Transverse colon (tissue), 4 donors: Measurements from ENCODE around the gene LDLRAD4. TPM values are rescaled to one million over a fixed set of nuclear protein-coding genes. Genes with fewer than 3 reads are reported as not detected.

ENCODE experiments used
- DNase-seq: peaks from one replicate; pipeline ENCODE4 v3.0.0-alpha.2; 2019
- H3K27ac ChIP-seq, 4 donors: fragments of 200-600 bp; sonication (generic); 2 replicates each; pipeline ENCODE4 v1.5.1; 2016 to 2018; ENCODE audit warnings: inconsistent platforms in 4 of 4
- H3K27me3 ChIP-seq: fragments of 200-600 bp; sonication (generic); 2 replicates; pipeline ENCODE4 v1.5.1; 2017; ENCODE audit warnings: inconsistent platforms
- H3K36me3 ChIP-seq, 4 donors: fragments of 200-600 bp; sonication (generic); 2 replicates each; pipeline ENCODE4 v1.5.1; 2017 to 2019; ENCODE audit warnings: inconsistent platforms in 4 of 4
- H3K4me1 ChIP-seq, 4 donors: fragments of 200-600 bp; sonication (generic); 2 replicates each; pipeline ENCODE4 v1.5.1; 2017 to 2020; ENCODE audit warnings: inconsistent platforms in 4 of 4
- H3K4me3 ChIP-seq, 4 donors: fragments of 200-600 bp; sonication (generic); 1 replicate in 1 of 4; 2 replicates in 3 of 4; pipeline versions ENCODE4 v1.5.1 to v1.6.1; 2017 to 2019; ENCODE audit warnings: inconsistent platforms in 4 of 4
- H3K9me3 ChIP-seq, 2 donors: fragments of 200-600 bp; sonication (generic); 2 replicates each; pipeline ENCODE4 v1.5.1; 2017 to 2019; ENCODE audit warnings: inconsistent platforms in 2 of 2
- EP300 ChIP-seq: sonication (generic); formaldehyde crosslinking; IDR thresholded peaks from one replicate; pipeline ENCODE4 v1.6.1; 2017; ENCODE audit warnings: antibody characterized with exemption, low read depth
- POLR2A ChIP-seq: fragments of 450-650 bp; IDR thresholded peaks from one replicate; pipeline ENCODE4 v1.6.1; 2016; ENCODE audit warnings: antibody characterized with exemption, mild to moderate bottlenecking, moderate library complexity
- POLR2AphosphoS5 ChIP-seq, 3 donors: sonication (generic); formaldehyde crosslinking; IDR thresholded peaks; one replicate each; pipeline ENCODE4 v1.6.1; 2016; ENCODE audit warnings: antibody characterized with exemption in 3 of 3
- WGBS, 2 donors: methylation state at CpG; one replicate each; pipeline ENCODE4 v1.1.5; 2018; ENCODE audit warnings: low coverage in 1 of 2; 5-methylcytosine and 5-hydroxymethylcytosine counted together
- in situ Hi-C, 4 donors: fragments of 200-750 bp; cut with MboI; loops; one replicate each; pipeline versions ENCODE4 v1.15.0 to v1.15.1; 2017; ENCODE audit warnings: low sequenced_read_pairs in 3 of 4, low pct_ligation_motif_present in 1 of 4, low pct_unique_long_range_greater_than_20kb in 1 of 4
- intact Hi-C: fragments of 100-400 bp; cut with DNase I; formaldehyde crosslinking; loops from one replicate; pipeline ENCODE4 v1.15.1; 2023; ENCODE audit warnings: low total_unique reads
- total RNA-seq, 4 donors: library from RNA; depleted of rRNA; stranded (reverse); fragments of >200 nt; gene quantifications; one replicate each; pipeline ENCODE4 v1.1.0, GENCODE V29; 2016
- TF ChIP-seq, protein P1 (sequence below), 5 experiments: fragments of 200-600 bp in 3 of 5; fragments of 450-650 bp in 2 of 5; sonication (generic) in 3 of 5; IDR thresholded peaks; 1 replicate in 2 of 5; 2 replicates in 3 of 5; pipeline ENCODE4 v1.5.1; 2016 to 2017; ENCODE audit warnings: antibody characterized with exemption in 5 of 5, inconsistent platforms in 3 of 5, mild to moderate bottlenecking in 2 of 5, moderate library complexity in 1 of 5

Gene LDLRAD4
- total RNA-seq, 4 donors from 2014 or later = 34.8 to 277 (median 60.6) TPM

DNA sequence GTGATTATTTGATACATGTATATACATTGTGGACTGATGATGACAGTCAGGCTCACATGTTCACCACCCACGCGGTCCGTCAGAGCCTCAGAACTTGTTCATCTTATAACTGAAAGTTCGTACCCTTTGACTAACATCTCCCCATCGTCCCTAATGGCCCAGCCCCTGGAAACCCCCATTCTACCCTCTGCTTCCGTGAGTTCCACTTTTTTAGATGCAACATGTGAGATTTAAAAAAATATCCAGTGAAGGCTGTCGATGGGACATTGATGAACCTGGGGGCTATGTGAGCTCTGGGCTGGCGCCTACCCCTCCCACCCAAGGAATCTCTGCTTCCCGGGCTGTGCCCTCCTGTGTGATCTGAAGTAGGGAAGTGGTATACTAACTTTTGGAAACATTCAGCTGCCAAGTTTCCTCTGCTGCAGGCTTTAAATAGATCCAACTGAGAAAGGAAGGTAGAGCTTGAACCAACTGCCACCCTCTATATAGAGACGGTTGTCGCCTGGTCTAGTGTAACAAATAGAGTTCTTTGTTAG lies 344.0 kb downstream of the LDLRAD4 start:
- in situ Hi-C loops (no loop called here), intact Hi-C loops (no loop called here)
- Histone ChIP-seq H3K9me3 (no peaks in the 10 kb centered on the region), H3K27ac (no peak overlapping the region), H3K4me3 (no peak overlapping the region), H3K36me3 (no peaks in the 10 kb centered on the region), H3K4me1 (peaks cover 11 to 51% (median 22%) of the 10 kb centered on the region in 4 donors), H3K27me3 (no peaks in the 10 kb centered on the region)
- DNase-seq = no peak
- WGBS, 2 donors = 52 to 60% methylated on average over 10 to 11 of the region's 11 CpGs
- no peak for TF ChIP-seq POLR2AphosphoS5 (IDR thresholded peaks at IDR 0.05)
- TF ChIP-seq, protein P1, sequence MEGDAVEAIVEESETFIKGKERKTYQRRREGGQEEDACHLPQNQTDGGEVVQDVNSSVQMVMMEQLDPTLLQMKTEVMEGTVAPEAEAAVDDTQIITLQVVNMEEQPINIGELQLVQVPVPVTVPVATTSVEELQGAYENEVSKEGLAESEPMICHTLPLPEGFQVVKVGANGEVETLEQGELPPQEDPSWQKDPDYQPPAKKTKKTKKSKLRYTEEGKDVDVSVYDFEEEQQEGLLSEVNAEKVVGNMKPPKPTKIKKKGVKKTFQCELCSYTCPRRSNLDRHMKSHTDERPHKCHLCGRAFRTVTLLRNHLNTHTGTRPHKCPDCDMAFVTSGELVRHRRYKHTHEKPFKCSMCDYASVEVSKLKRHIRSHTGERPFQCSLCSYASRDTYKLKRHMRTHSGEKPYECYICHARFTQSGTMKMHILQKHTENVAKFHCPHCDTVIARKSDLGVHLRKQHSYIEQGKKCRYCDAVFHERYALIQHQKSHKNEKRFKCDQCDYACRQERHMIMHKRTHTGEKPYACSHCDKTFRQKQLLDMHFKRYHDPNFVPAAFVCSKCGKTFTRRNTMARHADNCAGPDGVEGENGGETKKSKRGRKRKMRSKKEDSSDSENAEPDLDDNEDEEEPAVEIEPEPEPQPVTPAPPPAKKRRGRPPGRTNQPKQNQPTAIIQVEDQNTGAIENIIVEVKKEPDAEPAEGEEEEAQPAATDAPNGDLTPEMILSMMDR (IDR thresholded peaks at IDR 0.05) = no peak
- TF ChIP-seq POLR2A = no peak
- TF ChIP-seq EP300 = no peak

DNA sequence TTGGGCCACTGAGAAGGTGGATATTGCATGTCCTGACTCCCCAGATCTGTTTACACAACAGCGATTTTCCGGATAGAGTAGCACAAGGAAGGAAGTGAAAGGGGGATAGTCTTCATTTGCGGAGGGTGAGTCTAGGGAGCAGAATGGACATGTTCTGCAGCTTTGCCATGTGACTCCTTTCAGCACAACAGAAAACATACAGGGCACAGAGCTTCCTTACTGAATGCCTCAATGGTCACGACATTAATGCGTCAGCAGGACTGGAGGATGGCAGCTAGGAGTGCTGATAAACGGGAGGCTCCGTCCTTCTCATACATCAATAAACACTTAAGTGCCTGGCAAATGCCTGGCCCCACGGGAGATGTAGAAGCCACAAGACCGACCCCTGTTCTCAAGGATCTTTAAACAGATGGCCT lies 344.8 kb downstream of the LDLRAD4 start:
- no peaks in the 10 kb centered on the region for H3K36me3 ChIP-seq
- DNase-seq = no peak
- H3K9me3 ChIP-seq = no peaks in the 10 kb centered on the region
- TF ChIP-seq EP300 (peak; percentile 50), POLR2A (no peak)
- TF ChIP-seq, protein P1 (IDR thresholded peaks at IDR 0.05) = no peak
- no peak overlapping the region for H3K27ac ChIP-seq
- no peaks in the 10 kb centered on the region for H3K27me3 ChIP-seq
- in situ Hi-C loops (no loop called here), intact Hi-C loops (no loop called here)
- peaks cover 8 to 48% (median 20%) of the 10 kb centered on the region in 4 donors for H3K4me1 ChIP-seq
- 62 to 90% methylated on average over 2 to 9 of the region's 9 CpGs for WGBS, 2 donors
- H3K4me3 ChIP-seq = no peak overlapping the region

DNA sequence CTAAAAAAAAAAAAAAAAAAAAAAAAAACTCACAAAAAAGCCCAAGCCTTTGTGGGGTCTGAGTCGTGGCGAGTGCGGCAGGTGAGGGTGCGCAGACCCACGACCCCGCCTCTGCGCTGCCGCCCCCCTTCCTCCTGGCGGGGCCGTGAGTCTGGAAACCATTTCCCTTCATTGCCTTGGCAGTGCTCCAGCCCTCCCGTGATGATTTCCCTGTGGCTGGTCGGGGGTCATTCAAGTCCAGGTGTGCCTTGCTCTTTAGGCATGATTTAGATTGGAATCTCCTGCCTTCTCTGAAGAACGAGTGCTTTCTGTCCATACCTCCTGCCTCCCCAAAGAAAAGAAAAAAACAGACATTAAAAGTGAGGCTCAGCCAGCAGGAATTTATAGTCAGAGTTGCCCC lies 346.0 kb downstream of the LDLRAD4 start:
- no peak overlapping the region for H3K4me3 ChIP-seq
- TF ChIP-seq POLR2AphosphoS5 (IDR thresholded peaks at IDR 0.05) = peak in 2 of 3 donors; percentile 26 to 27
- TF ChIP-seq POLR2A = no peak
- no peaks in the 10 kb centered on the region for H3K9me3 ChIP-seq
- no peaks in the 10 kb centered on the region for H3K27me3 ChIP-seq
- peak overlapping the region in 2 of 4 donors; percentile 1 to 38 for H3K27ac ChIP-seq
- intact Hi-C loops (no loop called here), in situ Hi-C loops (no loop called here)
- H3K4me1 ChIP-seq = peaks cover 6 to 43% (median 18%) of the 10 kb centered on the region in 4 donors
- no peaks in the 10 kb centered on the region for H3K36me3 ChIP-seq
- 17 to 80% methylated on average over 1 to 13 of the region's 13 CpGs for WGBS, 2 donors
- peak; percentile 62 for DNase-seq

DNA sequence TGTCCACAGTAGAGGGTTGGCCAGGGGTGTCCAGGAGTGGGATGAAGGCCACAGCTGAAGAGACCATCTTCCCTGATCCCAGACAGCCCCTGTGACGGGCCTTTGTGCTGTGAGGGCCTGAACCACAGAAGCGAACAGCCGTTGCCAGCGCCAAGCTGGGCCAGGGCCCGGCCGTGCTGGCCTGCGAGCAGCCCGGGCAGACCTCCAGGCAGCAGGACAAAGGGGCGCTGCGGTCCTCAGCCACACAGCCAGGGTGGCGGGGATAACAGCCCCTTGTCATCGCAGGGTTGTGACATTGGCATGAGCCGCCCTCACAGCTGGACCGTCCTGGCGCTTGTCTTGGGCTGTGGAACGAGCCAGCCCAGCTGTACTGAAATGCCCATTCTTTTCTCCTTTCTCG lies 346.7 kb downstream of the LDLRAD4 start:
- TF ChIP-seq POLR2AphosphoS5 (IDR thresholded peaks at IDR 0.05) = no peak
- TF ChIP-seq, protein P1 (IDR thresholded peaks at IDR 0.05) = no peak
- TF ChIP-seq POLR2A = no peak
- H3K27ac ChIP-seq = peak overlapping the region in 3 of 4 donors; percentile 1 to 38 (median 12)
- WGBS, 2 donors = 83% methylated on average over 17 of the region's 17 CpGs; no CpG with 5 or more reads in 1 of the 2 donors
- intact Hi-C loops = no loop called here
- DNase-seq = no peak
- H3K27me3 ChIP-seq = no peaks in the 10 kb centered on the region
- no peaks in the 10 kb centered on the region for H3K9me3 ChIP-seq
- in situ Hi-C loops = no loop called here
- H3K4me1 ChIP-seq = peaks cover 6 to 43% (median 18%) of the 10 kb centered on the region in 4 donors
- no peak overlapping the region for H3K4me3 ChIP-seq
- no peaks in the 10 kb centered on the region for H3K36me3 ChIP-seq
